ENCODE measurements around the gene C2CD4C. TPM values are rescaled to one million over a fixed set of nuclear protein-coding genes. Genes with fewer than 3 reads are reported as not detected.

The C2CD4C gene
- total and polyA plus RNA-seq, 2 donors (not counting 3 experiments of a cell fraction or from before 2014, with no cell fraction given) = 0.25 to 0.38 TPM

DNA sequence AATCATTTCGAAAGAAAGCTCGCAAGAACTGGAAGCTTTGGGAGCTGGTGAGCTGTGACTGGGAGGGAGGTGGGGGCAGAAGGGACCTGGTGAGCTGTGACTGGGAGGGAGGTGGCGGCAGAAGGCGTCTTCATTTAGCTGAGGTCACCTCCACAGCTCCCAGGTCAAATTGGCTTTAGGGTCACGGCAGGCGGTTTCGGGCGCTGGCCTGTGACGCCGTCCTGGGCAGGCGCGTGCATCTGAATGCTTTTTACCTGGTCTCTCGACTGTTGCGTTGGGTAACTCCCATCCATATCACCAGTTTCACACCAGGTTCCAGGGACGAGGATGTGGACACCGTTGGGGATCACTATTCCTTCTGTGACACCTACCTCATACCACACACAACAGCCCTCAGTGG, 29.2 kb downstream of the C2CD4C start:
- dilution Hi-C loops (cut with MboI; ENCODE audit: extremely low pct_ligation_motif_present, low sequenced_read_pairs) = no loop called here
- Histone ChIP-seq H3K4me2 (ENCODE audit: insufficient read depth, low read length) (no peak overlapping the region), H3K27ac (ENCODE audit: insufficient read depth, low read depth, low read length) (no peak overlapping the region), H3K9me3 (replicated peaks; ENCODE audit: control insufficient read depth, insufficient read depth, low read length) (no peaks in the 10 kb centered on the region), H3K27me3 (ENCODE audit: control insufficient read depth in 2 of 2, insufficient read depth in 2 of 2, low read length in 2 of 2) (peaks cover 2 to 14% of the 10 kb centered on the region in 2 experiments), H3K4me1 (ENCODE audit: control insufficient read depth, extremely low read depth, insufficient read depth, low read length) (no peaks in the 10 kb centered on the region), H3K36me3 (ENCODE audit: control insufficient read depth in 2 of 2, extremely low read depth in 1 of 2, insufficient read depth in 2 of 2, low read length in 2 of 2) (no peaks in the 10 kb centered on the region), H3K4me3 (replicated peaks in 1 of 3; ENCODE audit: insufficient read depth in 1 of 3, low read depth in 1 of 3, low read length in 3 of 3) (no peak overlapping the region), H3K9ac (replicated peaks; ENCODE audit: extremely low read depth, insufficient read depth, low read length) (no peak overlapping the region), H4K20me1 (replicated peaks; ENCODE audit: control insufficient read depth, extremely low read depth, insufficient read depth, low read length) (no peaks in the 10 kb centered on the region), H2AFZ (ENCODE audit: low read depth, low read length) (no peak overlapping the region), H3K79me2 (ENCODE audit: control insufficient read depth, insufficient read depth, low read length) (no peaks in the 10 kb centered on the region), H3K9me1 (replicated peaks; ENCODE audit: control insufficient read depth, extremely low read depth, insufficient read depth, low read length) (no peaks in the 10 kb centered on the region)
- DNase-seq (ENCODE audit: low read depth, low spot score) = no peak
- TF ChIP-seq, protein P1, sequence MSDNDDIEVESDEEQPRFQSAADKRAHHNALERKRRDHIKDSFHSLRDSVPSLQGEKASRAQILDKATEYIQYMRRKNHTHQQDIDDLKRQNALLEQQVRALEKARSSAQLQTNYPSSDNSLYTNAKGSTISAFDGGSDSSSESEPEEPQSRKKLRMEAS (IDR thresholded peaks at IDR 0.05; ENCODE audit: insufficient read depth, insufficient read length) = no peak
- TF ChIP-seq POLR2AphosphoS5 (IDR thresholded peaks at IDR 0.05; ENCODE audit: insufficient read depth, low read depth, low read length) = no peak
- no peak for TF ChIP-seq MYC (IDR thresholded peaks at IDR 0.05; ENCODE audit: low read depth, low read length)
- TF ChIP-seq EZH2 (IDR thresholded peaks at IDR 0.05; ENCODE audit: borderline replicate concordance, low read depth, low read length, severe bottlenecking) = no peak
- TF ChIP-seq GATA2 (IDR thresholded peaks at IDR 0.05; ENCODE audit: insufficient read depth, insufficient read length, low read depth, low read length) = no peak
- no peak for TF ChIP-seq JUN (IDR thresholded peaks at IDR 0.05; ENCODE audit: borderline replicate concordance, insufficient read depth, insufficient read length, low read depth)
- TF ChIP-seq FOS (IDR thresholded peaks at IDR 0.05; ENCODE audit: borderline replicate concordance, insufficient read depth, low read length) = no peak
- TF ChIP-seq CTCF (IDR thresholded peaks at IDR 0.05; ENCODE audit: extremely low read depth in 1 of 2, insufficient read depth in 1 of 2, low read depth in 1 of 2, low read length in 2 of 2) = no peak
- no peak for TF ChIP-seq POLR2A (IDR thresholded peaks at IDR 0.05; ENCODE audit: low read depth, low read length)
- POLR2A ChIA-PET = no interaction called here
- BruUV-seq (replicated peaks) = no TSS peak
- CTCF ChIA-PET = no interaction called here
- intact Hi-C loops (cut with micrococcal nuclease) = loop anchor here (10.0 kb wide), 1 partner anchor 105 kb away; no protein-coding TSS in a partner anchor
- FAIRE-seq = no peak

All from endothelial cell of umbilical vein (primary cell).